PC-9 (cell line): ENCODE results near the gene DRD3. TPM values are rescaled to one million over a fixed set of nuclear protein-coding genes. Genes with fewer than 3 reads are reported as not detected.

Experiments used
- BruUV-seq: library from RNA; stranded (reverse); fragments of 400-500 nt; replicated peaks from 2 replicates; lab custom pipeline; 2021; lab: Mats Ljungman, UMichigan
- CTCF ChIA-PET: fragments of 300-600 bp; sonication (Branson Sonifier 250); formaldehyde crosslinking; loops from one replicate; lab custom pipeline; 2022; ENCODE audit warnings: antibody characterized with exemption; lab: Charles Lee
- POLR2A ChIA-PET: fragments of 300-600 bp; sonication (Branson Sonifier 250); formaldehyde crosslinking; loops from one replicate; lab custom pipeline; 2022; ENCODE audit warnings: antibody characterized with exemption; ENCODE audit not compliant: unreplicated experiment; lab: Charles Lee
- DNase-seq, 2 experiments: peaks; one replicate each; pipeline versions ENCODE4 v3.0.0 to v3.0.0-alpha.2; 2015 to 2022; ENCODE audit warnings: mixed read lengths in 1 of 2
- H2AFZ ChIP-seq: fragments of 200-600 bp; sonication (generic); 2 replicates; pipeline ENCODE4 v1.8.1; 2017; ENCODE audit warnings: antibody characterized with exemption
- H3F3A ChIP-seq: fragments of 200-600 bp; sonication (generic); 2 replicates; pipeline ENCODE4 v1.8.1; 2017; ENCODE audit warnings: antibody characterized with exemption, mild to moderate bottlenecking, low read depth; ENCODE audit not compliant: insufficient read depth
- H3K27ac ChIP-seq: fragments of 200-600 bp; sonication (generic); 2 replicates; pipeline ENCODE4 v1.6.1; 2016; ENCODE audit warnings: mixed run types
- H3K27me3 ChIP-seq: fragments of 200-600 bp; sonication (generic); 2 replicates; pipeline ENCODE4 v1.6.1; 2016; ENCODE audit warnings: low read depth, mixed run types; ENCODE audit not compliant: insufficient read depth
- H3K36me3 ChIP-seq: fragments of 200-600 bp; sonication (generic); 2 replicates; pipeline ENCODE4 v1.6.1; 2016; ENCODE audit warnings: low read depth, mixed run types
- H3K4me1 ChIP-seq: fragments of 200-600 bp; sonication (generic); replicated peaks from 2 replicates; pipeline ENCODE4 v1.6.1; 2016; ENCODE audit warnings: mixed run types; ENCODE audit not compliant: insufficient read depth
- H3K4me2 ChIP-seq: fragments of 200-600 bp; sonication (generic); 2 replicates; pipeline ENCODE4 v1.6.1; 2017; ENCODE audit warnings: mixed run types
- H3K4me3 ChIP-seq: fragments of 200-600 bp; sonication (generic); 2 replicates; pipeline ENCODE4 v1.6.1; 2016; ENCODE audit warnings: mixed run types
- H3K79me2 ChIP-seq: fragments of 200-600 bp; sonication (generic); 2 replicates; pipeline ENCODE4 v1.6.1; 2017; ENCODE audit warnings: low read depth, mixed run types
- H3K9me2 ChIP-seq: fragments of 200-600 bp; sonication (generic); 2 replicates; pipeline ENCODE4 v1.8.1; 2017; ENCODE audit warnings: mild to moderate bottlenecking; ENCODE audit not compliant: insufficient read depth
- H3K9me3 ChIP-seq: fragments of 200-600 bp; sonication (generic); 2 replicates; pipeline ENCODE4 v1.8.1; 2016; ENCODE audit warnings: low read depth; ENCODE audit not compliant: insufficient read depth
- H4K20me1 ChIP-seq: fragments of 200-600 bp; sonication (generic); 2 replicates; pipeline ENCODE4 v1.8.1; 2017; ENCODE audit not compliant: insufficient read depth
- CTCF ChIP-seq: fragments of 200-600 bp; sonication (generic); conservative IDR thresholded peaks from 2 replicates; pipeline ENCODE4 v1.6.1; 2017; ENCODE audit warnings: mixed run types, antibody characterized with exemption, mild to moderate bottlenecking, moderate library complexity
- EZH2 ChIP-seq: fragments of 200-600 bp; sonication (generic); IDR thresholded peaks from 2 replicates; pipeline ENCODE4 v1.8.0; 2017; ENCODE audit warnings: antibody characterized with exemption, low read depth
- intact Hi-C: fragments of 100-400 bp; cut with micrococcal nuclease; formaldehyde crosslinking; loops from one replicate; pipeline ENCODE4 v1.10.0; 2022; ENCODE audit not compliant: unreplicated experiment
- total RNA-seq: library from RNA; stranded (reverse); gene quantifications from 2 replicates; pipeline ENCODE4 v1.2.3, GENCODE V29; 2021

DRD3 gene
- total RNA-seq, 1 experiment from 2014 or later = not detected

GRCh38 chr3:114128231-114128630 is 50.6 kb downstream of the DRD3 start:
- Histone ChIP-seq H3K4me3 (no peak overlapping the region), H3K4me2 (no peak overlapping the region), H4K20me1 (no peaks in the 10 kb centered on the region), H3K4me1 (no peaks in the 10 kb centered on the region), H3F3A (no peaks in the 10 kb centered on the region), H3K27ac (no peak overlapping the region), H3K9me2 (no peaks in the 10 kb centered on the region; the same call in 1 of the 2 replicates), H3K9me3 (no peaks in the 10 kb centered on the region), H3K27me3 (no peaks in the 10 kb centered on the region), H2AFZ (no peak overlapping the region), H3K36me3 (no peaks in the 10 kb centered on the region), H3K79me2 (no peaks in the 10 kb centered on the region)
- ChIA-PET CTCF (no interaction called here), POLR2A (interaction anchor here (0.7 kb wide), 1 partner anchor 167 kb away, joined by 3 read pairs; no protein-coding TSS in a partner anchor)
- TF ChIP-seq CTCF (no peak), EZH2 (no peak)
- BruUV-seq = no TSS peak
- intact Hi-C loops = no loop called here
- no peak for DNase-seq

- Histone ChIP-seq H3K27me3 (no peaks in the 10 kb centered on the region), H3F3A (no peaks in the 10 kb centered on the region), H2AFZ (no peak overlapping the region), H3K36me3 (no peaks in the 10 kb centered on the region), H3K4me3 (no peak overlapping the region), H3K9me2 (no peaks in the 10 kb centered on the region; the same call in 1 of the 2 replicates), H3K79me2 (no peaks in the 10 kb centered on the region), H3K9me3 (no peaks in the 10 kb centered on the region), H3K27ac (no peak overlapping the region), H4K20me1 (no peaks in the 10 kb centered on the region), H3K4me1 (no peaks in the 10 kb centered on the region), H3K4me2 (no peak overlapping the region)
- no peak for DNase-seq
- intact Hi-C loops = no loop called here
- BruUV-seq = no TSS peak
- TF ChIP-seq CTCF (no peak), EZH2 (no peak)
- POLR2A ChIA-PET = no interaction called here
- CTCF ChIA-PET = no interaction called here
These were observed 51.3 kb downstream of the DRD3 start for GRCh38 chr3:114127517-114127916.

- Histone ChIP-seq H3K27me3 (no peaks in the 10 kb centered on the region), H3K36me3 (no peaks in the 10 kb centered on the region), H4K20me1 (no peaks in the 10 kb centered on the region), H3K9me3 (no peaks in the 10 kb centered on the region), H3F3A (no peaks in the 10 kb centered on the region), H3K9me2 (no peaks in the 10 kb centered on the region; the same call in 1 of the 2 replicates), H3K4me3 (no peak overlapping the region), H3K4me1 (no peaks in the 10 kb centered on the region), H2AFZ (no peak overlapping the region), H3K4me2 (no peak overlapping the region), H3K79me2 (no peaks in the 10 kb centered on the region), H3K27ac (no peak overlapping the region)
- TF ChIP-seq CTCF = no peak
- no peak for TF ChIP-seq EZH2
- intact Hi-C loops = no loop called here
- BruUV-seq = no TSS peak
- DNase-seq = no peak
- CTCF ChIA-PET = no interaction called here
- POLR2A ChIA-PET = interaction anchor here (0.6 kb wide), 3 partner anchors 158 to 474 kb away, joined by 3 to 4 read pairs (median 4); no protein-coding TSS in a partner anchor
These were observed 52.4 kb downstream of the DRD3 start for GRCh38 chr3:114126461-114126860.
